GM10266 (cell line): ENCODE data around the gene ZNF668.

Experiments
- DNase-seq: peaks from one replicate; pipeline ENCODE4 v3.0.0; 2012; ENCODE audit errors: extremely low spot score
- TF ChIP-seq, protein P1 (sequence below): IDR thresholded peaks from 2 replicates; pipeline ENCODE4 v1.5.1; 2012; ENCODE audit warnings: mild to moderate bottlenecking, low read depth; ENCODE audit not compliant: control insufficient read depth, insufficient read depth; ENCODE audit errors: missing control alignments

The ZNF668 gene

DNA sequence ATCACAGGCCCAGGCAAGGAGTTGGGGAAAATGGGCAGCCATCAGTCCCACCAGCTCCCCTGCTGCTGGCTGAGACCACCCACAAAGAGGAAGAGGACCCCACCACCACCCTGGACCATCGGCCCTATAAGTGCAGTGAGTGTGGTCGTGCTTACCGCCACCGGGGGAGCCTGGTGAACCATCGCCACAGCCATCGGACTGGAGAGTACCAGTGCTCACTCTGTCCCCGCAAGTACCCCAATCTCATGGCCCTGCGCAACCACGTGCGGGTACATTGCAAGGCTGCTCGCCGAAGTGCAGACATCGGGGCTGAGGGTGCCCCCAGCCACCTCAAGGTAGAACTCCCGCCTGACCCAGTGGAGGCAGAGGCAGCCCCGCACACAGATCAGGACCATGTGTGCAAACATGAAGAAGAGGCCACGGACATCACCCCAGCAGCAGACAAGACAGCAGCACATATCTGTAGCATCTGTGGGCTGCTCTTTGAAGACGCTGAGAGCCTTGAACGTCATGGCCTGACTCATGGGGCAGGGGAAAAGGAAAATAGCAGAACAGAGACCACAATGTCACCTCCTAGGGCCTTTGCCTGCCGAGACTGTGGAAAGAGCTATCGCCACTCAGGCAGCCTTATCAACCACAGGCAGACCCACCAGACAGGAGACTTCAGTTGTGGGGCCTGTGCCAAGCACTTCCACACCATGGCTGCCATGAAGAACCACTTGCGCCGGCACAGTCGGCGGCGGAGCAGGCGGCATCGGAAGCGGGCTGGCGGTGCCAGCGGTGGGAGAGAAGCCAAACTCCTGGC lies 3.8 kb upstream of the ZNF668 start:
- TF ChIP-seq, protein P1, sequence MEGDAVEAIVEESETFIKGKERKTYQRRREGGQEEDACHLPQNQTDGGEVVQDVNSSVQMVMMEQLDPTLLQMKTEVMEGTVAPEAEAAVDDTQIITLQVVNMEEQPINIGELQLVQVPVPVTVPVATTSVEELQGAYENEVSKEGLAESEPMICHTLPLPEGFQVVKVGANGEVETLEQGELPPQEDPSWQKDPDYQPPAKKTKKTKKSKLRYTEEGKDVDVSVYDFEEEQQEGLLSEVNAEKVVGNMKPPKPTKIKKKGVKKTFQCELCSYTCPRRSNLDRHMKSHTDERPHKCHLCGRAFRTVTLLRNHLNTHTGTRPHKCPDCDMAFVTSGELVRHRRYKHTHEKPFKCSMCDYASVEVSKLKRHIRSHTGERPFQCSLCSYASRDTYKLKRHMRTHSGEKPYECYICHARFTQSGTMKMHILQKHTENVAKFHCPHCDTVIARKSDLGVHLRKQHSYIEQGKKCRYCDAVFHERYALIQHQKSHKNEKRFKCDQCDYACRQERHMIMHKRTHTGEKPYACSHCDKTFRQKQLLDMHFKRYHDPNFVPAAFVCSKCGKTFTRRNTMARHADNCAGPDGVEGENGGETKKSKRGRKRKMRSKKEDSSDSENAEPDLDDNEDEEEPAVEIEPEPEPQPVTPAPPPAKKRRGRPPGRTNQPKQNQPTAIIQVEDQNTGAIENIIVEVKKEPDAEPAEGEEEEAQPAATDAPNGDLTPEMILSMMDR: no peak

DNA sequence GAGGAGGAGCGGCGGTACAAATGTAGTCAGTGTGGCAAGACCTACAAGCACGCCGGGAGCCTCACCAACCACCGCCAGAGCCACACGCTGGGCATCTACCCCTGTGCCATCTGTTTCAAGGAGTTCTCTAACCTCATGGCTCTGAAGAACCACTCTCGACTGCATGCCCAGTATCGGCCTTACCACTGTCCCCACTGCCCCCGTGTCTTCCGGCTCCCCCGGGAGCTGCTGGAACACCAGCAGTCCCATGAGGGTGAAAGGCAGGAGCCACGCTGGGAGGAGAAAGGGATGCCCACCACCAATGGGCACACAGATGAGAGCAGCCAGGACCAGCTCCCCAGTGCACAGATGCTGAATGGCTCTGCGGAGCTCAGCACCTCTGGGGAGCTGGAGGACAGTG lies 3.0 kb upstream of the ZNF668 start:
- DNase-seq: no peak
- TF ChIP-seq, protein P1: no peak

More for the DNA sequence above, 3.8 kb upstream of the ZNF668 start:
- DNase-seq: no peak

DNA sequence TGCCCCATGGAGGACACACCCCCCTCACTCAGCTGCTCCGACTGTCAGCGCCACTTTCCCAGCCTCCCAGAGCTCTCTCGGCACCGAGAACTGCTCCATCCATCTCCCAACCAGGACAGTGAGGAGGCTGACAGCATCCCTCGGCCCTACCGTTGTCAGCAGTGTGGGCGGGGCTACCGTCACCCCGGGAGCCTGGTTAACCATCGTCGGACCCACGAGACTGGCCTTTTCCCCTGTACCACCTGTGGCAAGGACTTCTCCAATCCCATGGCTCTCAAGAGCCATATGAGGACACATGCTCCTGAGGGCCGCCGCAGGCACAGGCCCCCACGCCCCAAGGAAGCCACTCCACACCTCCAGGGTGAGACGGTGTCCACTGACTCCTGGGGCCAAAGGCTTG lies 2.3 kb upstream of the ZNF668 start:
- DNase-seq: no peak
- TF ChIP-seq, protein P1: no peak

- no peak for DNase-seq
- TF ChIP-seq, protein P1: no peak
Measured at GRCh38 chr16:31074814-31075183, 759 bp upstream of the ZNF668 start.

DNA sequence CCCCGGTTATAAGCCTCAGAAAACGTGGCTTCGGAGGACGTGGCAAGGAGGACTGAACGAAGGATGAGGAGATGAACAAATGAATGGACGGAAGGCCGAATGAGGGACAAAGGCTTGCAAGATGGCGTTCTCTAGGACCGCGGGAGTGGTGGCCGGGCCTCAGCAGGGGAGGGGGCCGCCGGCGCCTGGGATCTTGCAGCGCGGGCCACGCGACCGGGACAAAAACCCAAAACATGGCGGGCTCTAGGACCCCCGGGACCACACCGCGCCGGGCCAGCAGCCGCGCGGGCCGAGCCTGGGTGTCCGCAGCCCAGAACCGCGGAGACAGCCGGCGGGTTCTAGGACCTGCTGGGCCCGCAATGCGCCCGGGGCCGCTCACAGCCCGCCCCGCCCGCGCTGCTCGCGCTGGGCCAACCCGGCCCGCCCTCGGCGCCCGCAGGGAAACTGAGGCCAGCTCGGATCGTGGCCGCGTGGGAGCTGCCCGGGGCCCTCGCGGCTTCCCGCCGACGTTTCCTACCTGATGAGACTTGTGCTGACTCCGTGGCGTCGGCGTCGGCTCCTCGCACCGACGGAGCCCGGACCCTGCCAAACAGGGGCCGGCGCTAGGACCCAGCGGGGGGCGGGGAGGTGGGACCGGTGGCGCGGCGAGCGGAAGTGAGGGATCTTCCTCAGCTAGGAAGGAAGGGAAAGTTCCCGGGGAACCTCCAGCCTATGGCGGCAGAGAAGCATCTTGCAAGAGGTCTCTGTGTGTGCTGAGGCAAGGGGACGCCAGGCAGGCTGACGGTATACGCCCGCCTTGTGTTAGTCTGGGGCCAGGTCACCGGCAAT lies 684 bp downstream of the ZNF668 start:
- TF ChIP-seq, protein P1: no peak

DNA sequence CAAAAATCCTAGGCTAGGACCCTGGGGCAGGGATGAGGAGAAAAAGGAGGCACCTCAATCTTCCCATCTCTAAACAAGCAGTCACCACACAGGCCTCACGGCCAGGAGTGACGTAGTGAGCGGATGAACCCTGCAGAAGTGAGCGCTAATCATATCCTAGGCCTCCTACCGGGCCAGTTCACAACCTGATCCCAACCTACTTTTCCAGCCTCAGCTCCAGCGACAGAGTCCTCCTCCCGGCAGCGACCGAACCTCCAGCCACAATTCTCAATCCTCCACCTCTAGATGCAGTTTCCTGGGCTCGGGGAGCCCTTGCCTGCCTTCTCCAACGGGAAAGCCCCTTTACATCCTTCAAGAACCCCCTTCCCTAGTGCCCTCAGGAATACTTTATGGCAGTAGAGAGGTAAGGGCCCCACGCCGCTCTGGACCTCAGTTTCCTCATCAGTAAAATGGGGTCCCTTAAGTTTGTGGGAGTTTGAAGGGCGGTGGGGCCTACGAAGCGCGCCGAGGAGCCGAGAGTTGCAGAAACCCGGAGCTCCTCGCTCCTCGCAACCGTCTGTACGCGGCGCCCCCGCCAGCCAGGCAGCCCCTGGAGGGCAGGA lies 1.4 kb downstream of the ZNF668 start:
- TF ChIP-seq, protein P1: no peak
- peak; percentile 57 for DNase-seq

More for the DNA sequence above, 684 bp downstream of the ZNF668 start:
- DNase-seq: peak; percentile 93
